Measurements from ENCODE around the gene SLITRK5.

Gene SLITRK5

DNA sequence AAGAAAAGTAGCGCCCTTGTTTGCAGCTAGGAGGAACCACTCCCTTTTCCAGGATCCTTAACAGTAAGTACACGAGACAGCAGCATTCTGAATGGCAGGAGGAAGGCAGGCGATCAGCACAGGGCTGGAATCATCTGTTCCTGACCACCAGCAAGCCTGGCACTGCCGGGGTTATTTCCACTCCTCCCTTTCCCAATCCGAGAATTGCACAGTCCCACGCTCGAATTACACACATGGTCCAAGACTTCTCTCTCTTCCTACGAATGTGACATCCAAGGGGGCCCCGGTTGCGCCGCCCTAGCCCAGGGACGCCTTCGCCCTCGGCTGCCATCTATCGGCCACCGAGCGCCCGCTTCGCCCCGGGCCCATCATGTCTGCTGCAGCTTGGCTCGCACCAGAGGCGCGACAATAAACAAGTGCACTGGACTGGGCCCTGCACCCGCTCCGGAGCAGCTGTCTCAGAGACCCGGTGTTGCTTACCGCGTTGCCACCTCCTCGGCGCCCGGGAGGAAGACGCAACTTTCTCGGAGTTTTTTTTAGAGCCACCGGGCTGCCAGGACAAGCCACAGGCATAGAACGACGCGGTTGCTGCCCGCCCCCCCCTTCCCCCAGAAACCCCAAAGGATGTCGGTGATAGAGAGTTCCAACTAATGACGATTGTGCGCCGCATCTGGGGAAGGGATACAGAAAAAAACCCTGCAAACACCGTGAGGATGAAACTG lies at the start of gene SLITRK5:
SLITRK5 (plus strand) TSS at position 341 of the 722 bp plus-strand sequence. CDS start 4,018 bp downstream, outside the sequence.
- peak; percentile 27 to 93 (median 82) for DNase-seq

GRCh38 chr13:87622971-87623370 lies 48.2 kb upstream of the SLITRK5 start:
- peak in 1 of 51 donors; percentile 2 for DNase-seq

DNA sequence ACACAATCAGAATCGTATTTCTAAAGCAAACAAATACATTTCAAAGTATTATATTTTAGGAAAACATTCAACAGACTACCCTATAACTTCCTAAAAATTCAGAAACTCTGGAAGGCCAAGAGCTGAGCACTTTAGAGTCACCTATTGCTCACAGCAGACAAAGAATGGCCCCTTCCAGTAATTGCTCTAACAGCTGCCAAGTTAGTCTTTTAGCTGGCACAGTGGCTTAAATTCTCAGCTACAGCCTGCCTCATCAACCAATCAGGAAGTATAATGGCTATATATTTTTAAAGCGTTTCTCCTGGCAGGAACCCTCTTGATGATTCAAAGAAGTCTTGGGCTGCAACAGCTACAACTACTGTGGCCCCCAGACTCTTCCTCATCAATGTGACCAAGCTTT lies 14.9 kb upstream of the SLITRK5 start:
- DNase-seq: peak in 1 of 51 donors; percentile 28

DNA sequence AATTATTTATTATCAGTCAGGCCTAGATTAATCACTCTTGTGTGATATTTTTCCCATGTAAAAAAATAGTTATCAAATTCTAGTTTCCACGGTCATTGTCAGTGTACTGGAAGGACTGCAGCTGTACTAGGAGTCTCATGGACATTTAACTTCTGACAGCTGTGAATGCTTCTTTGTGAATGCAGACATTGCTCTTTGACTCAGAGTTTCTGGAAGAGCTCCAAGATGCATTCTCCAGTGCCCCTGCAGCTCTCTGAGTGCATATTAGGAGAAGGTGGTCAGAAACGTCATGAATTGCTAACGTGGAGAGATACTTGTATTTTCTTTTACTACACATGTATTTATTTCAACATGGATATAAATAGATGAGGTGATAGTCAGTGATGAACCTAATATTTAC lies 9.7 kb upstream of the SLITRK5 start:
- peak in 2 of 51 donors; percentile 28 to 47 for DNase-seq

GRCh38 chr13:87666831-87667230 lies 4.3 kb upstream of the SLITRK5 start:
- no peak for DNase-seq

DNA sequence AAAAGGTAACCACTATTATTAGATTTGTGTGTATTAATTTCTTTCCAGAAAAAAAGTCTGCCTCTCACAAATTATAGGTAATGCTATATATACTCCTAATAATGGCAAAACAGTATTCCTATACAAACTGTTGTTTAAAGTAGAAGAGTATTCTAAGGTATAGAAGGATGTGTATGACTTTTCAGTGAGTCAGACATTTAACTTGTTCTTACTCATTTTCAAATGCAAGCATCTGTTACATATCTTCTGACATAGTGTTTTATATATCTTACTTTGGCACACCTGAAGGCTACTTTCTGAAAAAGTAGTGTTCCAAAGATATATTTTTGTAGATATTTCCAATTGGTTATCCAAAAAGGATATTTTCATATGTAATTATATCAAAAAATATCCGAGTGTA lies 3.5 kb upstream of the SLITRK5 start:
- DNase-seq: no peak

- peak in 3 of 51 donors; percentile 7 to 45 (median 21) for DNase-seq
These were observed 1.7 kb upstream of the SLITRK5 start for GRCh38 chr13:87669379-87669978.

DNA sequence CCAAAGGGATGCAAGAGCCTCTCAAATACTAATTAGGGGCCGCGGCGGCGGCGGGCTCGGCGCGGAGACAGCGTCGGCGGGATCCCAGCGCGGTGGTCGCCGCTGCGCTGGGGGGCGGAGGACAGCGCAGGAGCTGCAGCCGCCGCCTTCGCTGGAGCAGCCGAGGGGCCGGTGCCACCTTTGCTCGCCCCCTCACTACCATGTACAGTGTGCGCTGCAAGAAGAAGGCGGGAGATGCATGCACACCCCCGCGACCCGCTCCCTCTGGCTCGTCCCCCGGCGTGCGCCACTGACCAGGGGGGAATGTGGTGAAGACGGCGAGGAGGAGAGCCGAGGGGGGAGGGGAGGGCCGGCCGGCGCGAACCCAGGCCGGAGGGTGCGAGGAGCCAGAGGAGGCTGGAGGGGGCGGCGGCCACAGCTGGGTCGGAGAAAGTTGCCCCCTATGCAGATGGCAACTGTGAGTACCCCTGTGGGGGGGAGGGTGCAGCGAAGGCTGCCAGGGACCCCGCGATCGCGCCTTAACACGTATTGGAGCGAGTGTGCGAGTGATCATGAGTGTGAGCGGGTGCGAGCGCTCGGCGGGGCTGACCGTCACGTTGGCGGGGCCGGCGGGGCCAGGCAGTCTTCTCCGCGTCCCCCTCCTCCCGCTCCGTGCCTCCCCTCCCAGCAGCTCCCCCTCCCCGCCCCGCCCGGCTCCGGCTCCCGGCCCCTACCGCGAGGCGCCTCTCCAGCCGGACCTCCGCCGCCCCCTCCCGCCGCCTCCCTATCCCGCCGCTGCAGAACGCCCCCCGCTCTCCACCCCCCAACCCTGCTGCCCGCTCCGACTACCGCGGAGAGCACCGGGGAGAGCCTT lies 808 bp downstream of the SLITRK5 start:
- peak in 14 of 51 donors; percentile 26 to 66 (median 44) for DNase-seq

DNA sequence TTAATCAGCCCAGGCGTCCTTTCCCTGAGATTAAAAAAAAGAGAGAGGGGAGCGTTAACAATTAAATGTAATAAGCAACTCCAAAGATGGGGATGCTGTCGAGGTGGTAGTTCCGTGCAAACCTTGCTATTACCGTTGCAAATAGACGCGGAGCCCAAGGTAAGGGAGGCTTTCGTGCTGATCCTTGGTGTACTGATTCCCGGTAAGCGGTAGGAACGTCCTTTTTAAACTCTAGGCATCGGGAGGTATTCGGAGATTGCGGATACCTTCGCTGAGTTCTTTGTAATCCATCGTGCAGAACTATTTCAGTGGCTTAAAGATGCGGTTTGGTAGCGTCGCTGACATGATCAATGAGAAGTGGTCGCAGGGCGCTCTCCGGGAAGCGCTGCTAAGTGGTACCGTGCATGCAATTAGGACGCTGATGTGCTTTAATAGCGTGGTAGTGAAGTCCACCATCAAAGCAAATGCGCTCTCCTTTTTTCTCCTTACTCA lies 3.1 kb downstream of the SLITRK5 start:
- DNase-seq: peak in 1 of 51 donors; percentile 59

- no peak for DNase-seq
These were observed 4.7 kb downstream of the SLITRK5 start for GRCh38 chr13:87675851-87676250.

DNA sequence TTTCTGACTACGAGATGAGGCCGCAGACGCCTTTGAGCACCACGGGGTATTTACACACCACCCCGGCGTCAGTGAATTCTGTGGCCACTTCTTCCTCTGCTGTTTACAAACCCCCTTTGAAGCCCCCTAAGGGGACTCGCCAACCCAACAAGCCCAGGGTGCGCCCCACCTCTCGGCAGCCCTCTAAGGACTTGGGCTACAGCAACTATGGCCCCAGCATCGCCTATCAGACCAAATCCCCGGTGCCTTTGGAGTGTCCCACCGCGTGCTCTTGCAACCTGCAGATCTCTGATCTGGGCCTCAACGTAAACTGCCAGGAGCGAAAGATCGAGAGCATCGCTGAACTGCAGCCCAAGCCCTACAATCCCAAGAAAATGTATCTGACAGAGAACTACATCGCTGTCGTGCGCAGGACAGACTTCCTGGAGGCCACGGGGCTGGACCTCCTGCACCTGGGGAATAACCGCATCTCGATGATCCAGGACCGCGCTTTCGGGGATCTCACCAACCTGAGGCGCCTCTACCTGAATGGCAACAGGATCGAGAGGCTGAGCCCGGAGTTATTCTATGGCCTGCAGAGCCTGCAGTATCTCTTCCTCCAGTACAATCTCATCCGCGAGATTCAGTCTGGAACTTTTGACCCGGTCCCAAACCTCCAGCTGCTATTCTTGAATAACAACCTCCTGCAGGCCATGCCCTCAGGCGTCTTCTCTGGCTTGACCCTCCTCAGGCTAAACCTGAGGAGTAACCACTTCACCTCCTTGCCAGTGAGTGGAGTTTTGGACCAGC lies 5.3 kb downstream of the SLITRK5 start:
- no peak for DNase-seq

DNA sequence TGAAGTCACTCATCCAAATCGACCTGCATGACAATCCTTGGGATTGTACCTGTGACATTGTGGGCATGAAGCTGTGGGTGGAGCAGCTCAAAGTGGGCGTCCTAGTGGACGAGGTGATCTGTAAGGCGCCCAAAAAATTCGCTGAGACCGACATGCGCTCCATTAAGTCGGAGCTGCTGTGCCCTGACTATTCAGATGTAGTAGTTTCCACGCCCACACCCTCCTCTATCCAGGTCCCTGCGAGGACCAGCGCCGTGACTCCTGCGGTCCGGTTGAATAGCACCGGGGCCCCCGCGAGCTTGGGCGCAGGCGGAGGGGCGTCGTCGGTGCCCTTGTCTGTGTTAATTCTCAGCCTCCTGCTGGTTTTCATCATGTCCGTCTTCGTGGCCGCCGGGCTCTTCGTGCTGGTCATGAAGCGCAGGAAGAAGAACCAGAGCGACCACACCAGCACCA lies 5.9 kb downstream of the SLITRK5 start:
- DNase-seq: no peak

GRCh38 chr13:87677496-87678371 lies 6.6 kb downstream of the SLITRK5 start:
- peak in 12 of 51 donors; percentile 17 to 53 (median 34) for DNase-seq

DNA sequence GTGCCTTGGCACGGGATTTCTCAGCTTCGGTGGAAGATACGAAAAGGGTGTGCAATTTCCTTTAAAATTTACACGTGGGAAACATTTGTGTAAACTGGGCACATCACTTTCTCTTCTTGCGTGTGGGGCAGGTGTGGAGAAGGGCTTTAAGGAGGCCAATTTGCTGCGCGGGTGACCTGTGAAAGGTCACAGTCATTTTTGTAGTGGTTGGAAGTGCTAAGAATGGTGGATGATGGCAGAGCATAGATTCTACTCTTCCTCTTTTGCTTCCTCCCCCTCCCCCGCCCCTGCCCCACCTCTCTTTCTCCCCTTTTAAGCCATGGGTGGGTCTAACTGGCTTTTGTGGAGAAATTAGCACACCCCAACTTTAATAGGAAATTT lies 7.2 kb downstream of the SLITRK5 start:
- DNase-seq: peak in 1 of 51 donors; percentile 20

DNA sequence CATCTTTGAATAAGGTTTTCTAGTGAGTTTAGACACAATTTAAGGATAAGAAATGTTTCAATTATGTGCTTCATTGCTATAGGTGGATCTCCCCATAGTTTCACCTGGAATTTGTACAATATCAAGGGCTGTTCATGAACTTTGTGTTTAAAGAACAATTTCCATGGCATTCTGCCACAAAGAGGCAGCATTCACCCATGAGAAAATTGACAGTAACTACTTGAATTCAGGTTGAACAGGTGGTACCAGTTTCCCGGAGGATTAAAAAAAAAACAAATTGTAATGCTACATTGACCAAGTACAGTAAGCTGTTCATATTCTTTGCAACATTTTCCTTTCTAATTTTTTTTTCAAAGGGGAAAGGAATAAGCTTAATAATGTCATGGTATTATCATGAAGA lies 9.1 kb downstream of the SLITRK5 start:
- DNase-seq: peak in 1 of 51 donors; percentile 53

DNA sequence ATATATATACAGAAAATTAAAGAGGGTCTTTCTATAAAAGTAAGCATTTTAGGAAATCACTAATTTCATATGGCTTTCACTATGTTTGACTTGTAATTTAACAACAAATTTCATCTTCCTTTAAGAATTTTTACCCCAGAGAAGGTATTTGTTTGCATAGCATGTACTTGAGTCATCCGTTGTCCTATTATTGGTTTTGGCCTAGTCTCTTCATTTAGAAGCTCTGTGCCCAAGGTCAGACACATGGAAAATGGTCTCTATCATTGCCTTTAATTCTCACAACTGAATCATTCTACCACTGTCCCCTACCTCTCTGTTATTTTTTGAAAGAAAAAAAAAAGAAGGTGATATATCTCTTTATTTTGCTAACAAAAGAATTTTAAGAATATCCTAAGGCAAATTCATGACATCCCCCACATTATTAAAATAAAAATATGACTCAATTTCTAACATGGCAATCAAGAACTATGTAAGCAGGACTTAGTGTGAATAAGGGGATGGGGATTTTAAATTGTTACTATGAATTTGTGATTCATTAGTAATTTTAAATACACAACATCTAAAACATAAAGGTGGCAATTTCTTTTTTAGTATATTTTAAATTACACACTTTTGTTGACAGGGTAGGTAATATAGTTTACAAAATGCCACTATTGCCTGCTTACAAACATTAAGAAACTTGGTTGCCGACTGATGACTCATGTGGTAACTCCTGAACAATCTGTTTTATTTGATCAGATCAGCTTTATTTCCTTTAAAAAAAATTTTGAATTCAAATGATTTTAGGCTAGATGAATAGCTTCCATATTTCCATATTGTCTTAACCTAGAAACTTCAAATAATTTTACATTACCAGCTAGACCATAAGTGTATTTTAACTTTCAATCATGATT lies 13.9 kb downstream of the SLITRK5 start:
- no peak for DNase-seq

DNA sequence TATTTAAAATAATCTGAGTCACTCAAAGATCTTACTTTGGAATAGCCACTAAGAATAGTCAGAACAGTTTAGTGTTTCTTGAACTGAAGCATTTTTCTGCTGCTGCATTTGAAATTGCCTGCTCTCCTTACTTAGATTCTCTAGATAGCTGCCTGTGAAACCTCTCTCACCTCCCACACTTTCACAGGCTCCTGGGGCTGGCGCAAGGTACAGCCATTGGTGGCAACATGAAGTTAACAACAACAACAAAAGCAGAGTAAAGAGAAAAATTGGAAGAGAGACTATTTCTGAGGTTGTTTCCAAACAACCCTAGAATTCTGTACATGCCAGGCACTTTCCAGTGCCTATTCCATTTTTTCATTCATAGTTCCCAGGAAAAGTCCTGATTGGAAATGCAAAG lies 25.3 kb downstream of the SLITRK5 start:
- no peak for DNase-seq

GRCh38 chr13:87698268-87698667 lies 27.1 kb downstream of the SLITRK5 start:
- no peak for DNase-seq

- no peak for DNase-seq
These were observed 38.8 kb downstream of the SLITRK5 start for GRCh38 chr13:87709947-87710346.

All from hypothalamus (tissue), 51 donors.